ENCODE measurements around the gene GRK5. TPM values are rescaled to one million over a fixed set of nuclear protein-coding genes. Genes with fewer than 3 reads are reported as not detected.

The GRK5 gene
- total RNA-seq, 1 experiment from 2014 or later, result 4.8 TPM

GRCh38 chr10:119162452-119163092 is 44.8 kb upstream of the GRK5 start:
- BruUV-seq (replicated peaks), result no TSS peak
- H3K27me3 ChIP-seq (ENCODE audit: insufficient read depth, low read depth), result no peaks in the 10 kb centered on the region
- no peak overlapping the region for H3K4me2 ChIP-seq
- 0 out of 2 replicates have a peak, but pooled peaks cover 8% of the 10 kb centered on the region for H3K4me1 ChIP-seq (replicated peaks; ENCODE audit: insufficient read depth)
- H3K4me3 ChIP-seq, result no peak overlapping the region
- ChIA-PET POLR2A (ENCODE audit: unreplicated experiment) (no interaction called here), CTCF (no interaction called here)
- DNase-seq, result no peak
- H4K20me1 ChIP-seq (ENCODE audit: insufficient read depth), result no peaks in the 10 kb centered on the region
- TF ChIP-seq EZH2 (IDR thresholded peaks at IDR 0.05; ENCODE audit: low read depth) (no peak), CTCF (conservative IDR thresholded peaks at IDR 0.05) (no peak)
- H3K9me3 ChIP-seq (ENCODE audit: insufficient read depth, low read depth), result no peaks in the 10 kb centered on the region
- intact Hi-C loops (cut with micrococcal nuclease; ENCODE audit: unreplicated experiment), result no loop called here
- no peaks in the 10 kb centered on the region for H3K9me2 ChIP-seq (ENCODE audit: insufficient read depth)
- no peak overlapping the region for H2AFZ ChIP-seq
- H3K27ac ChIP-seq, result no peak overlapping the region
- no peaks in the 10 kb centered on the region for H3F3A ChIP-seq (ENCODE audit: insufficient read depth, low read depth)
- 0 out of 2 replicates have a peak, but pooled peaks cover 6% of the 10 kb centered on the region for H3K79me2 ChIP-seq (ENCODE audit: low read depth)
- no peaks in the 10 kb centered on the region for H3K36me3 ChIP-seq (ENCODE audit: low read depth)

GRCh38 chr10:119165171-119166117 is 41.9 kb upstream of the GRK5 start, which contains the start of gene SFXN4:
SFXN4 (minus strand) TSS chr10:119165714; CDS start chr10:119165647, 67 bp downstream.
- Histone ChIP-seq H3K4me2 (peak within 1 kb of the TSS; percentile 87), H3K4me1 (replicated peaks; ENCODE audit: insufficient read depth) (0 out of 2 replicates have a peak, but pooled peaks cover 8% of the 10 kb centered on the region), H3K9me2 (ENCODE audit: insufficient read depth) (no peaks in the 10 kb centered on the region), H3K79me2 (ENCODE audit: low read depth) (0 out of 2 replicates have a peak, but pooled peaks cover 6% of the 10 kb centered on the region), H2AFZ (peak within 1 kb of the TSS; percentile 99), H3K4me3 (peak within 1 kb of the TSS; percentile 84), H3K27me3 (ENCODE audit: insufficient read depth, low read depth) (no peaks in the 10 kb centered on the region), H3K36me3 (ENCODE audit: low read depth) (no peaks in the 10 kb centered on the region), H3F3A (ENCODE audit: insufficient read depth, low read depth) (no peaks in the 10 kb centered on the region), H3K27ac (peak within 1 kb of the TSS; percentile 68), H3K9me3 (ENCODE audit: insufficient read depth, low read depth) (no peaks in the 10 kb centered on the region), H4K20me1 (ENCODE audit: insufficient read depth) (no peaks in the 10 kb centered on the region)
- TF ChIP-seq EZH2 (IDR thresholded peaks at IDR 0.05; ENCODE audit: low read depth), result no peak
- TF ChIP-seq CTCF (conservative IDR thresholded peaks at IDR 0.05), result no peak
- intact Hi-C loops (cut with micrococcal nuclease; ENCODE audit: unreplicated experiment), result no loop called here
- peak in 1 of 2 experiments; percentile 65 for DNase-seq
- ChIA-PET CTCF (interaction anchor here (0.6 to 0.7 kb wide), 2 partner anchors 315 to 437 kb away, joined by 3 to 4 read pairs; no protein-coding TSS in a partner anchor), POLR2A (ENCODE audit: unreplicated experiment) (interaction anchor here (0.5 to 0.9 kb wide), 3 partner anchors 237 to 420 kb away, joined by 4 to 22 read pairs (median 7); no protein-coding TSS in a partner anchor)
- BruUV-seq (replicated peaks), result no TSS peak

GRCh38 chr10:119166118-119166500 is 41.3 kb upstream of the GRK5 start:
- POLR2A ChIA-PET (ENCODE audit: unreplicated experiment), result no interaction called here
- DNase-seq, result no peak
- Histone ChIP-seq H3K4me2 (peak overlapping the region; percentile 87), H3K27ac (peak overlapping the region; percentile 68; the same call in 1 of the 2 replicates), H3K36me3 (ENCODE audit: low read depth) (no peaks in the 10 kb centered on the region), H4K20me1 (ENCODE audit: insufficient read depth) (no peaks in the 10 kb centered on the region), H2AFZ (peak overlapping the region; percentile 99), H3K79me2 (ENCODE audit: low read depth) (0 out of 2 replicates have a peak, but pooled peaks cover 6% of the 10 kb centered on the region), H3K9me2 (ENCODE audit: insufficient read depth) (no peaks in the 10 kb centered on the region), H3F3A (ENCODE audit: insufficient read depth, low read depth) (no peaks in the 10 kb centered on the region), H3K4me3 (peak overlapping the region; percentile 84), H3K27me3 (ENCODE audit: insufficient read depth, low read depth) (no peaks in the 10 kb centered on the region), H3K4me1 (replicated peaks; ENCODE audit: insufficient read depth) (0 out of 2 replicates have a peak, but pooled peaks cover 8% of the 10 kb centered on the region), H3K9me3 (ENCODE audit: insufficient read depth, low read depth) (no peaks in the 10 kb centered on the region)
- intact Hi-C loops (cut with micrococcal nuclease; ENCODE audit: unreplicated experiment), result no loop called here
- no TSS peak for BruUV-seq (replicated peaks)
- TF ChIP-seq EZH2 (IDR thresholded peaks at IDR 0.05; ENCODE audit: low read depth), result no peak
- CTCF ChIA-PET, result no interaction called here

Data from PC-9 (cell line).